WI38 (cell line): ENCODE data around the gene SAXO1.

ENCODE experiments used
- H3K4me3 ChIP-seq: 2 replicates; pipeline ENCODE4 v1.5.1; 2011; ENCODE audit warnings: low read depth, mild to moderate bottlenecking, control low read depth, low read length
- CTCF ChIP-seq: IDR thresholded peaks from 2 replicates; pipeline ENCODE4 v1.5.1; 2012; ENCODE audit warnings: low read depth, mild to moderate bottlenecking, control low read depth, low read length

The SAXO1 gene

GRCh38 chr9:18890372-18890771, 142.6 kb downstream of the SAXO1 start:
- no peak overlapping the region for H3K4me3 ChIP-seq
- no peak for TF ChIP-seq CTCF

- no peak for TF ChIP-seq CTCF
- H3K4me3 ChIP-seq, result no peak overlapping the region
Observed at GRCh38 chr9:18889550-18889949, 143.5 kb downstream of the SAXO1 start.

GRCh38 chr9:18888290-18888689, 144.7 kb downstream of the SAXO1 start:
- no peak for TF ChIP-seq CTCF

GRCh38 chr9:18887546-18887945, 145.5 kb downstream of the SAXO1 start:
- H3K4me3 ChIP-seq, result no peak overlapping the region
- no peak for TF ChIP-seq CTCF

More at GRCh38 chr9:18888290-18888689, 144.7 kb downstream of the SAXO1 start:
- H3K4me3 ChIP-seq, result no peak overlapping the region

- no peak for TF ChIP-seq CTCF
- H3K4me3 ChIP-seq, result no peak overlapping the region
Observed at GRCh38 chr9:18881758-18882157, 151.3 kb downstream of the SAXO1 start.

- no peak for TF ChIP-seq CTCF
- no peak overlapping the region for H3K4me3 ChIP-seq
Observed at GRCh38 chr9:18877984-18878383, 155.0 kb downstream of the SAXO1 start.
